ENCODE data around the gene PSMD11. TPM values are rescaled to one million over a fixed set of nuclear protein-coding genes. Genes with fewer than 3 reads are reported as not detected.
"Not testable (repeated sequence)": the region's sequence is repeated elsewhere in the genome, so short reads cannot be mapped to it uniquely, and the experiment has no call there.

PSMD11 gene
- 10 to 100 TPM; 22.1 to 39.4 (median 32.7) TPM for total RNA-seq
- 10 to 100 TPM; 23.5 to 35.6 TPM for polyA plus RNA-seq

GRCh38 chr17:32444301-32445073 is at the start of gene PSMD11:
PSMD11 (plus strand) TSS chr17:32444510; CDS start chr17:32444524, 14 bp downstream.
- no peak for FAIRE-seq
- TF ChIP-seq CTCF (IDR thresholded peaks at IDR 0.05): peak; percentile 88 to 91 (median 90)
- intact Hi-C loops (cut with DNase I): loop anchor here in 1 of 3 donors (5.0 kb wide), 1 partner anchor 82 kb away; no protein-coding TSS in a partner anchor
- DNase-seq: peak; percentile 97 to 99 (median 98)
- WGBS, 2 donors: 0 to 1% methylated on average over 59 to 74 of the region's 74 CpGs
- H3K9me3 ChIP-seq: no peaks in the 10 kb centered on the region
- no peaks in the 10 kb centered on the region for H3K27me3 ChIP-seq
- peaks cover 0 to 4% (median 0%) of the 10 kb centered on the region in 3 donors for H3K36me3 ChIP-seq
- peak; percentile 97 to 99 (median 98) for ATAC-seq
- peak within 1 kb of the TSS; percentile 94 to 97 (median 96) for H3K4me3 ChIP-seq
- peaks cover 6 to 19% (median 10%) of the 10 kb centered on the region in 3 donors for H3K4me1 ChIP-seq
- peak within 1 kb of the TSS; percentile 53 to 73 (median 68) for H3K27ac ChIP-seq

- TF ChIP-seq CTCF (IDR thresholded peaks at IDR 0.05): no peak
- H3K4me3 ChIP-seq: no peak overlapping the region
- no peaks in the 10 kb centered on the region for H3K27me3 ChIP-seq
- DNase-seq: no peak
- no peaks in the 10 kb centered on the region for H3K4me1 ChIP-seq
- WGBS, 2 donors: 84 to 88% methylated on average over 5 of the region's 5 CpGs
- H3K9me3 ChIP-seq: no peaks in the 10 kb centered on the region
- intact Hi-C loops (cut with DNase I): no loop called here
- FAIRE-seq: no peak
- no peaks in the 10 kb centered on the region for H3K36me3 ChIP-seq
- H3K27ac ChIP-seq: no peak overlapping the region
- ATAC-seq: no peak
Observed at GRCh38 chr17:32396343-32396742, 48.0 kb upstream of the PSMD11 start.

GRCh38 chr17:32398946-32399345 is 45.4 kb upstream of the PSMD11 start:
- Histone ChIP-seq H3K36me3 (no peaks in the 10 kb centered on the region), H3K4me1 (no peaks in the 10 kb centered on the region), H3K4me3 (no peak overlapping the region), H3K27me3 (no peaks in the 10 kb centered on the region), H3K27ac (no peak overlapping the region), H3K9me3 (no peaks in the 10 kb centered on the region)
- FAIRE-seq (no peak), DNase-seq (no peak), ATAC-seq (no peak)
- intact Hi-C loops (cut with DNase I): no loop called here
- TF ChIP-seq CTCF (IDR thresholded peaks at IDR 0.05): no peak

- 93 to 94% methylated on average over 3 of the region's 3 CpGs for WGBS, 2 donors
- H3K27me3 ChIP-seq; ATAC-seq; H3K9me3 ChIP-seq; H3K27ac ChIP-seq; DNase-seq; H3K36me3 ChIP-seq; FAIRE-seq; H3K4me3 ChIP-seq; intact Hi-C loops (cut with DNase I); H3K4me1 ChIP-seq: not testable (repeated sequence)
Observed at GRCh38 chr17:32410085-32410484, 34.2 kb upstream of the PSMD11 start.

- H3K36me3 ChIP-seq: no peaks in the 10 kb centered on the region
- H3K27me3 ChIP-seq: no peaks in the 10 kb centered on the region
- no peak overlapping the region for H3K27ac ChIP-seq
- no peaks in the 10 kb centered on the region for H3K9me3 ChIP-seq
- FAIRE-seq: peak; percentile 26
- ATAC-seq: no peak
- no peak for TF ChIP-seq CTCF (IDR thresholded peaks at IDR 0.05)
- H3K4me3 ChIP-seq: no peak overlapping the region
- no peak for DNase-seq
- H3K4me1 ChIP-seq: no peaks in the 10 kb centered on the region
- 60 to 69% methylated on average over 4 of the region's 4 CpGs for WGBS, 2 donors
- intact Hi-C loops (cut with DNase I): no loop called here
Observed at GRCh38 chr17:32426894-32427293, 17.4 kb upstream of the PSMD11 start.

Data from pancreas (tissue), 10 donors.